Cerebellar cortex (tissue), 1 donor: ENCODE data around the gene DCLK2.

ENCODE experiments used
- DNase-seq: peaks from one replicate; pipeline ENCODE4 v3.0.0-alpha.2; 2015; ENCODE audit warnings: low spot score

DCLK2 gene

DNA sequence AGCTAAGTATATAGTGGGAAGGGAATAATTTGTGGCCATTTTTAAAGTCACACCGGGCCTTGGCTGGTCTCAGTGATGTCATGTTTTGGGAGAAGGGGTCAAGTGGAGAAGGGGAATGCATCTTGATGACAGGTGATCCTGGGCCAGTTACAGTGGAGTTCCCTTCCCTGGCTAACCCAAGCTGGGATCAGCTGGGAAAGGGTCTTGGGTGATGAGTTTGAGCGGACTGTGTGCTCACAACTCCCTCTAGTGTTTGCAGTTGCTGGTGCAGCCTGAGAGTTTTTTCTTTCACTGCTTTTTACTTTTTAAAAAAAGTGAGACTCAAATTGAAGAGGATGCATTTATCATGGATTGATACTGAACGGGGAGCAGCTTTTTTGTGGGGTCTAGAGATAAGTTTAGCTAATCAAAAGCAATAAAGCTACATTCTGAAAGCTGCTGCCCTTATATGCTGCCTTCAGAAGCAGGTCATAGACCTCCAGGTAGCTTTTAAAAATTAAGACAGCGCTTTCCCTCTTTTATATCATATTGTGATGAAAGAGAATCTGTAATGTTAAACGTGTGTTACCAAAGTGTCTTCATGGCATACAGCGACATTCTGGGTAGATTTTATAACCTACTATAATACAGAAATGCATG lies 164.7 kb downstream of the DCLK2 start:
- peak; percentile 45 for DNase-seq

DNA sequence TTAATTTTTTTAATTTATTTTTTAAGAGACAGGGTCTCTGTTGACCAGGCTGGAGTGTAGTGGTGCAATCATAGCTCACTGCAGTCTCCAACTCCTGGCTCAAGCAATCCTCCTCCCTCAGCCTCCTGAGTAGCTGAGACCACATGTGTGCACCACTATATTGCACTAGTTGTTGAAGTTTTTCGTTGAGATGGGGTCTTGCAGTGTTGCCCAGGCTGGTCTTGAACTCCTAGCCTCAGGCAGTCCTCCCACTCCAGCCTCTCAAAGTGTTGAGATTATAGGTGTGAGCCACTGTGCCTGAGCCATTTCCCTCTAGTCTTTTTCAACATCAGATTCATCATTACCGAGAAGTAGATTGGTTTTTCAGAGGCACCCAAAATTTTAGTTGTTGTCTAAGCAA lies 165.7 kb downstream of the DCLK2 start:
- DNase-seq, result no peak

DNA sequence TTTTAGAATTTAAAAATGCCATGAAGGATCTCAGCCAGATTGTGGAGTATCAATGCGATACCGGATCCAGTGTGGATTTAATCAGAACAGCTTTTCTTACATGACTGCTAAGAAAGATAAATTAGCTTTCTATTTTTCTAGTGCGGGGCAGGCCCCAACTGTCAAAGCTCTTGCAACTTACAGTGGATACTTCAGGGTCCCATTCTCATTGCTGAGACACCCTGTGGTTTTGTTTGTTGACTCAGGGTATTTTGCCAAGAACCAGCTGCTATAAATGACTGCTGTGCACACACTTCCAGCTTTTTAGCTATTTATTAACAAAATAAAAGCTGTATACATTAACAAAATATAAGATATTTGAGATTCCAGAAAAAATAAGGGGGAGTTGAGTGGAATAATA lies 166.4 kb downstream of the DCLK2 start:
- no peak for DNase-seq

DNA sequence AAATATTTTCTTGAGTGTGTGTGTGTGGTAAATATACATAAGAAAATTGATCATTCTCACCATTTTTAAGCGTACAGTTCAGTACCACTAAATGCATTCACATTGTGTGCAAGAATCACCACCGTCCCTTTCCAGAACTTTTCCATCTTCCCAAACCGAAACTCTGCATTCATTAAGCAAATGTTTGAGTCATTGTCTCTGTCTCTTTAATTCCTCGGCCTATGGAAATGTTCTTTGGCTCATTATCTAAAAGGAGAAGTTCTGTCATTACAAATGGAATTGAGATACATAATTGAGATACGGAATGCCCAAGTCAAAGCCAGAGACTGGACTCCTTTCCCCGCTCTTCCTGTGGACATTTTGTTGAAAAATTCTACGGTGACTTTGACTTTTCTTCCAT lies 168.9 kb downstream of the DCLK2 start:
- no peak for DNase-seq

DNA sequence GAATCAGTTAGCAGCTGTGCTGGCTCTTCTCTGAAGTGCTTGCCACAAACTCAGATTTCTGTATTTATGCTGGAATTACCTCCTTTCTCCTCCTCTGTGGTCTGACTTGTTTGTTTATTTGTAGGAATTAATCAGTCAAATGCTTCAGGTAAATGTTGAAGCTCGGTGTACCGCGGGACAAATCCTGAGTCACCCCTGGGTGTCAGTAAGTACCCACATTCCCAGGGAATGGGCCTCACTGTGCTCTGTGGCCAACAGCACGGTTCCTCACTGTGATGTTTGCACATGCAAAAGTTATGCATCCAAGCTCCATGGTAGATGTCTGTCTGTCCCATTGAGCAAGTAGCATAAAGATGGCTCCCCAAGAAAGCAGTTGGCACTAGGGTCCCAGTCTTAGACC lies 169.9 kb downstream of the DCLK2 start:
- no peak for DNase-seq

DNA sequence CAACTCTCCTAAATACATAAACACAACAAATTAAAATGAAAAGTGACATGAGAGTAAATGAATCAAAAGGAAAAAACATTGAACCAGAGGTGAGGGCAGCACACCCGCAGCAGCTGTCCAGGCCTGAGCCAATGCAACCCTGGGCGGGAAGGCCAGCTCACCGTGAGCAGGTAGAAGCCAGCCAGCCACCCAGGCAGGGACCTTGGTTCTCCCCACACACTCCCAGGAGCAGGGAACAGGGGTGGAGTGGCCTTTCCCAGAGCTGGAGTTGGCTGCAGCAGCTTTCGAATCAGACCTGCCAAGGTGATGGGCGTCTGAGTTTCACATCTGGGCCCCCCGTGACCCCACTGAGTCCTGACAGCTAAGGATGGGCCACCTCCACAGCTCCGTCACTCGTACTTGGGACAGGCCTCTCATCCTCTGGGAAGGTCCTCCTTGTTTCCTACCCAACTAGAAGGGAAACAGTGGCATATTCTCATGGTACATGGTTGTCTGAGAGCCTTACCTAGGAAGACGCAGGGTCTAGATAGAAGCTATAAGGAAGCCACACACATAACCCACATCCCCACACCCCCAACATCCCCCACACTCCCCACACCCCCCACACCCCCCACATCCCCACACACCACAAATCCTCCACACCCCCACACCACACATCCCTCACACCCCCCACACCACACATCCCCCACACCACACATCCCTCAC lies 172.2 kb downstream of the DCLK2 start:
- no peak for DNase-seq

DNA sequence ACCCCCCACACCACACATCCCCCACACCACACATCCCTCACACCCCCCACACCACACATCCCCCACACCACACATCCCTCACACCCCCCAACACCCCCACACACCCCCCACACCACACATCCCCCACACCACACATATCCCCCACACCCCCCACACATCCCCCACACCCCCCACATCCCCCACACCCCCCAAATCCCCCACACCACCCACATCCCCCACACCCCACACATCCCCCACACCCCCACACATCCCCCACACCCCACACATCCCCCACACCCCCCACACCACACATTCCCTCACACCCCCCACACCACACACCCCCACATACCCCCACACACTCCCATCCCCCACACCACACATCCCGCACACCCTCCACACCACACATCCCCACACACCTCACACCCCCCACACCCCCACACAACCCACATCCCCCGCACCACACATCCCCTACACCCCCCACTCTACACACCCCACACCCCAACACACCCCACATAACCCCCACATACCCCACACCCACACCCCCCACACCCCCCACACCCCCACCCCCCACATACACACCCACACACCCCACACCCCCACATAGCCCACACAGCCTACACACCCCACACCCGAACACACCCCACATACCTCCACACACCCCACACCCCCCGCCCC lies 172.9 kb downstream of the DCLK2 start:
- no peak for DNase-seq

DNA sequence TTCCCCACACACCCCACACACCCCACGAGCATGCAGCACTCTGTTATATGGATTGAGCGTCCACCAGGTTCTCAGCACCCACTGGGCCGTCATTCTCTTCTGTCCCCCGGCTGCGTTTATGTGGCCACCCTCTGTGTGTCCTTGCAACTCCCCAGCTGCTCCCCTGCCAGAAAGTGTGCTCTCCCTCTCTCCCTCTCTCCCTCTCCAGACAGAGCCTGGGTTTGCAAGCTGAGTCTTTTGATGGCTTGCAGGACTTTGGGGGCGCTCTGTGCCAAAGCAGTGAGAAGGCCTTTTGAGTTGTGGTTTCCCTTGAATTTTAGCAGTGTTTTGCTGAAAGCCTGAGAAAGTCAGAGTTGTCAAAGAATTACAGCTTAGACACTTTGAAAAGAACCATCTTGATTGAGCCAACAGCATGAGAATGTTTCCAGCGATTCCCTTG lies 173.5 kb downstream of the DCLK2 start:
- peak; percentile 74 for DNase-seq

DNA sequence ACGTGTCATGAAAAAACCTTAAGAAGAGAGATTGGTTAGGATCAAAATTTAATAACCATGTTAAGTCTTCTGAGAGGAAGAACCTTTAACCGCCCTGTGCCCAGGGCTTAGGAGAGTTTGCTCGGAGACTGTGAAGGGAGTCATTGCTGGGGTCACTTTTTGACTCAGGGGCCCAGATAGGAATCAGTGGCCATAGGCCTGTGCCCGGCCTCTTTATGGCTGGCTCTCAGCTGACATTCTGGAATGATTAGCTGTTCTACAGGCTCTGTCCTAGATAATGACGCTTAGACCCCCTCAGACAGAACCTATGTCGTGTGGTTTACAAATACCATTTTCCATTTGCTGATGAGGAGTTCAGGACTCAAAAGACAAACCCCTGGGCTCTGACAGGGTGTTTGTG lies 174.1 kb downstream of the DCLK2 start:
- DNase-seq, result no peak

DNA sequence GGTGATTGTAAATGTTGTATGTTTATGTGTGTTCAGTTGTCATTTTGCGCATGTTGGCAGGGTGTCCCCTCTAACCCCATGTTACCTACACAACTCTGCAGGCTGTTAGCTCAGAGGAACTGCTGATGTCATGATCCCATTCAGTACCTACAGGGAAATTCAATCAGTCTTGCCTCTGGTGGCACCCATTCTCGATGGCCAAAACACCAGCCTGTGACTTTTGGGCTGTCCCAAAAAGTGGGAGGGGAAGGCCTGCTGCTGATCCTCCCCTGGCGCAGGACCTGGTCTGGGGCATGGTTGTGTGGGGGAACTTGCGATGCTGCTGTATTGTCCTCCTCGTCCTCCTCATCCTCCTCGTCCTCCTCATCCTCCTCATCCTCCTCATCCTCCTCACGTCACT lies 174.5 kb downstream of the DCLK2 start:
- no peak for DNase-seq

DNA sequence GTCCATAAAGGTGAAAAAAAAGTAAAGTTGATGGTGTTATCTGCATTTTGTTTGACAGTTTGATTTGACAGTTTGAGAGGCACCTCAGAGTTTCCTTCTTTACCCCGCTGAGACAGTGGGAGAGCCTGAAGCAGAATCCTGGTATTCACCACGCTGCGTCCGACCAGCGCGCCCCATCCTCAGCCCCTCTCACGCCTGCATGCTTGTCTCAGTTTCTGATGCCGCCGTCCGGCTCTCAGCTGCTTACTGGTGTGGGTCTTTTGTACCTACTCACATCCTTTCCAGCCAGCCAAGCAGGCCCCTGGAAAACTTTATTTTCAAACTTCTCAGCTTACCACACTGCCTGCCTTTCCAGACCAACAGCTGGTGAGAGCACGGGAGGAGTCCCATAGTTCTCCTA lies 175.2 kb downstream of the DCLK2 start:
- no peak for DNase-seq

DNA sequence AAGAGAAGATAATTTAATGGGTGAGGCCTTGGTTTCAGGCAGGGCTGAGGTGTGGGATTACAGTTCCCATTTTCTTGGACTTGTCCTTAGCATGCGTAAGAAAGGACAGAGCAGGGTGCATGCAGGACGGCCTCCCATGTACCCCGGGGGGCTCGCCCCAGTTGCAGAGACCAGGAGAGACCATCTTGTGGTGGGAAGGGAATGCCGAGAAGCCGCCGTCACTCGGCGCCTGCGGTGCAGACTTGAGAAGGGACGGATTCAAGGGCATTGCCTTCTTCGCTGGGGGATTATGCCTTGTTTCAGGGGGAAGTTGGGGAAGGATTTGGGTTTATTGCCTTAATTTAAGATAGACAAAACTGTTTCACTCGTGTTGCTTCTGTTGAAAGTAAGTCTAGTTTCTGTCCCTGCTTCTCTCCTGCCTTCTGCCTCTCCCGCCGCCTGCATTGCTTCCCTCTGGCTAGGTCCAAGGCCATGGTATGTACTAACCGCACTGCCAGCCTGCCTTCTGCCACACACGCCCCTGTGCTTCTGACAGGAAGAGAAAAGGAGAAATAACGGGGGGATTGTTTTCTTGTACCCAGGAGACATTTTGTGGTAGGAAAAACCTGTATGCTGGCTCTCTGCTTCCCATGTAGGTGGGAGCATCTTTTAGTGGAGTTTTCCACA lies 175.9 kb downstream of the DCLK2 start:
- DNase-seq, result no peak

DNA sequence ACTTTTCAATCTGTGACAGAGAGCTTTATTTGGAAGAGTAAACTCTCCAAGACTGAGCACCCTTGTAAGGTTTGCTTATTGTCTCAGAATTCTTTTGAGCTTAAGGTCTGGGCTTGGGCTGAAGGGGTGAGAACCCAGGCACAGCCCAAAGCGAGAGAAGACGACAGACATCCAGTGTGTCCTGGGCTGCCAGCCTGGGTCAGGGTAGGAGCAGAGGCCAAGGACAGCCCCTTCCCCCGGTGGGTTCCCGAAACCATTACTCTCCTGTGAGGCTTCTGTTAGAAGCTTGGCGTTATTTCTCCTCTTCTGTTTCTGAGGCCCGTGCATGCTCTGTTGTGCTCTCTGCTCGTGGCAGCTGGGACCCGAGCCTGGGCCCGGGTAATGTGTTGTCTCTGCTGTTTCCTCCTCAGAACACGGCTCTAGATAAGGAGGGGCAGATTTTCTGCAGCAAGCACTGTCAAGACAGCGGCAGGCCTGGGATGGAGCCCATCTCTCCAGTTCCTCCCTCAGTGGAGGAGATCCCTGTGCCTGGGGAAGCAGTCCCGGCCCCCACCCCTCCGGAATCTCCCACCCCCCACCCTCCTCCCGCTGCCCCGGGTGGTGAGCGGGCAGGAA lies 177.5 kb downstream of the DCLK2 start:
- DNase-seq, result no peak

DNA sequence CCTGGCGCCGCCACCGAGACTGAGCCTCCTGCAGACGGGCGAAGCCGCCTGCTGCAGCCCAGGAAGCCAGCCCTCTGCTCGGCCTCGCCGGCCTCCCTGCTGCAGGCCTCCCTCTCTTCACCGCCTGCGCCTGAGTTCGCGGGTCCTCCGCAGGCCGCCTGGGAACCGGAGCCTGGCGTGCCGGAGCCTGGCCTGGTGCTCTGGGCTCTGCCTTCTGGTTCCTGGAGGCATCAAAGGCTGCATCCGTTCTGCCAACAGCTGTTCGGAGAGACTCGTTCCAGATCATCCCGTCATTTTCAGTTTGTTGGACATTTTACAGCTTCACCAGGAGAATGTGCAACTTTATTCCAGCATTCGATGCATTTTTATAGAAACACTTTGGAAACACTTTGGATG lies 178.0 kb downstream of the DCLK2 start:
- DNase-seq, result no peak

DNA sequence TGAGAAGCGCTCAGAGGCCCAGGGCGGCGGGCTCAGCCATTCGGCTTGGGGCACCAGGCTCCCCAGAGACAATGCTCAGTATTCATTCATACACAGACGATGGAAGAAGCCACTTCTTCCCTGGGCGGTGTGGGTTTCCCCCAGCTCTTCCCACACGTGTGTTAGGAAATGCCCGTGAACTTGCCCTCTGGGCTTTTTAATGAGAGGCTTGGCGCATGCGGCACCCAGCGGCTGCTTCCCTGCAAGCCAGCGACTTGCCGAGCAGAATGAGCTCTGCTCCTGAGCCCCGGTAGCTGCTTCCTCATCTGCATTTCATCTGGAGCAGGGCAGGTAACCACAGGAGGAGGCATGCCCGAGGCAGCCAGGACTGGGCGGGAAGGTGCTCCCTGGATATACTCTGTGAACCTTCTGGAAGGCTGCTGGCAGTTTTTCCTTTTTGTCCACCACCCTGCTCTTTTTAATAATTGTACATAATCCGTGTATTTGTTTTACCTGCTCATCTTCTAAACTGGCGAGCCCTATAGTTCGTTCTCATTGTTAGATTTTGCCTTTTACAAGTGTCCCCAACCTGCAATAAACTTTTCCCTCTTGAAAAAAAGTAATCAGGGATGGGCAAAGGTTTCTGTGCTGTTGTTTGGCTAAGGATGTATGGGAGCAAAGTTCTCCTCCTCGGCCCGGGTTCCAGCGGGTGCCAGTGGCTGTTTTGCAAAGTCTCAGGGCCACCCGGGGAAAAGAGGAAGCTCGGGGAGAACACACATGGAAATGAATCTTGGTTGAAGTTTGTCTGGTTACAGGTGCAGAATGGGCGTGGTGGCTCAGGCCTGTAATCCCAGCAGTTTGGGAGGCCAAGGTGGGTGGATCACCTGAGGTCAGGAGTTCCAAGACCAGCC lies 178.8 kb downstream of the DCLK2 start:
- DNase-seq, result no peak

DNA sequence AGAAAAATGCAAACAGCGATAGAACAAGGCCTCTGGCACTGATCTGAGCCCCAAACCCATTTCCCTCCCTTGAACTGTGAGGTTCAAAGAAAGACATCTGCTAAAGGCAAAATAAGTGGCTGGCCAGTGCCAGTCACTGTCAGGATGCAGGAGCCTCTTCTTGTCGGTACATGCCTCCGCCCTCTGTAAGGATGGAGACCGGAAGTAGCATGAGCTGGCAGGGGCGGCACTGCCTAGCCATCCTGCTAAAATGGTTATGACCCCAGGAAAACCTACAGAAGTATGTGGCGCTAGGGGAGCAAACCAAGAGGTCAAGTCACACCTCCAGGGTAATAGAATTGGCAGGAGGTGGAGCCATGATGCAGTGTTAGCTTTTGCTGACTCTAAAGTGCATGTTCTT lies 180.3 kb downstream of the DCLK2 start:
- DNase-seq, result no peak

DNA sequence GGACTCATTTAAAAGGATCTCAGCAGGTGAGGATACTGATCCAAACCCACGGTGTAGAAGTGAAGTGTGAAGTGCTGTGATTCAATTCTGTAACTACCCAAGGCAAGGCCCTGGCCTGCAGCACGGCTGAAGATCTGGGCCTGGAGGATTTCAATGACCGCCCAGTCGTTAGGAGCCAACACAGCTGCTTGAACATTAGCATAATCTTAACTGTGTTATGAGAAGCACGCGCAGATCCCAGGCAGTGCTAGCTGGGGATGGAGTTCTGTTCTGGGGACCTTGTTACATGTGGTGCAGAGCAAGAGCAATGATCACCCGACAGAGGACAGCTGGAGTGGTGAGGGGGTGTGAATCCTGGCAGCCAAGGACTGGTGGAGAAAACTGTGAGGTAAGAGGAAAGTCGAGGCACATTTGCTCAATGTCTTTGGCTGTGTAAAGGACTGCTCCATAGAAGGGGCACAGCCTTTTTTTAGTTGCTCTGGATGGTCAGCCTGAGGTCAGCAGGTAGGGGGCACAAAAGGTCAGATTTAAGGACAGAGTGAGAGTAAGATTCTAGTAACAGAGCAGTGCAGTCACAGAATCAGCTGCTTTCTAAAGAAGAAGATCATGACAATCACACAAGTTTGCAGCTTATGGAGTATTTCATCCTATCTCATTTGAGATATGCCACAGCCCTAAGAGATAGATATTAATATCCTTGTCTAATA lies 181.8 kb downstream of the DCLK2 start:
- DNase-seq, result no peak

DNA sequence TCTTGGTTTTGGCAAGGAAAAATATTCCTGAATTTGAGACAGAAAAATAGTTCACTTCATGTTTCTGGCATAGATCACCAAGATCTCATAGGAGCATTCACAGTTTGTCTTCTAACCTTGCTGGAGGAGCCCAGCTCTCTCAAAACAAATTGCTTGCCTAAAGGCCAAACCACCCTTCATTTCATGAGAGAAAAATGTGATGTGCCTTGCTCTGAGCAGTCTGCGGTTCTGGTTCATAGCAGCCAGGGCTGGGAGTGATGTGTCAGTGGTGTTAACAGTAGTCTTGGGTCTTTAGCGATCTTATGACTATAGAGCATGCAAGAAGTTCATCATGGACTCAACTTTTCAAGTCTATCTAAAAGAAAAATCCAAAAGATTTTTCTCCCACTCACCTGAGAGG lies 183.3 kb downstream of the DCLK2 start:
- DNase-seq, result no peak

DNA sequence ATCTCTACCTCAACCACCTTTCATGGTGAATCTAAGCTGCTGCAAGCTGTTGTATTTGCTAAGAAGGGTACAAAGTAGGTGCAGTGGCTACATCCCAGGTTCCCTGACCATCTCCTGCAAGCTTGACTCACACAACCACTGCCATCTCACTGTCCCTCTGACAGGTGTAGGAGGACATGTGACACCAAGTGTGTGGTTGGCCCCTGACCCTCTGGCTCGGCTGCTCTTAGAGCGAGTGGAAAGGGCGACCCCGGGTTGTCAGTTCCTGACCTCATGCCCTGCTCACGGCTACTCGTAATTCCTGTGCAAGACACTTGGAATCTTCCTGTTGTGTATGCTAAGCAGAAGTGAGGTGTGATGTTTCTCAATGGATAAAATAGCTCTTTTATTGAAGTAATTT lies 184.4 kb downstream of the DCLK2 start:
- DNase-seq, result no peak

DNA sequence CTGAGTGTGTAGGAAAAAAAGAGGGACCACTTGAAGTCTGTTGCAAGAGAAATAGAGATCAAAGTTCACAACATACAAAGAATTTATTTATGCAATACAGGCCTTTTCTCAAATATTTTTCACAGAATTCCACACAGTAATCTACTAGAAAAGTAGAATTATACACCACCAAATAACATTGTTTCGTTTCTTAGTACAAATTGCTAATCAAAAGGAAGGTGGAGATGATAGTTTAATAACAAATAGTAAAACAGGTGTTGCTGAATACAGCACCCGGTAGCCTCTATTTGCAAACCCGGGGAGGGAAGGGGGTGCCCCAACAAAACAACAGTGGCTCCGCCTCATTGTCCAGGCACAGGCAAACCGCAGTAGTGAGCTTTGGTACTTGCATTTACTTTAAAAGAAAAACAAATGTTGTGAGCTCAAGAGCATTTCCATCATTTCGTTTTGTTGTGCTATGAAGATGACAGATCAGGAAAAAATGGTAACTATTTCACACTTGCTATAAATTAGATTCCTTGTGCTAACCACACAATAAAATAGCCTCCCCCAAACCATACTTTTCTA lies 186.4 kb downstream of the DCLK2 start:
- DNase-seq, result no peak

DNA sequence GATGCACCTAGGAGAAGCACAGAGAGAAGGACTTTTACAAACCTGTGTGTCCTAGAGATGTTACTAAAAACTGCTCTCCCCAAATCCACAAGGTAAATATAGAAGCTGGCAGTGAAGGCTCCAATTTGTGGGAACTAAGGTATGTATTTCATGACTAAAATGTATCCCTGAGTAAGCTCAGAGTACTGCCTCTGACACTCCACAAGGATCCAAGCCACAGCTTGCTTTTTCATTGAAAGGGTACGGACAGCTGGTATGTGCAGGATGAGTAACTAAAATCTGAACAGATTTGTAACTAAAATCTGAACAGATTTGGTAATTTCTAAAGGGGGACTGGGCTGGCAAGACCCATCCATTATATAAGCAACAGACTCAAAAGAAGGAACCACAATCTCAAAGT lies 187.6 kb downstream of the DCLK2 start:
- DNase-seq, result no peak
